GM23338 (cell line): ENCODE results near the gene SLC7A5. TPM values are rescaled to one million over a fixed set of nuclear protein-coding genes. Genes with fewer than 3 reads are reported as not detected.

Experiments
- ATAC-seq: fragments of 200-7000 bp; cut with Tn5 transposase; 3 replicates; pipeline ENCODE4 v1.9.1; 2020
- DNase-seq: peaks from one replicate; pipeline ENCODE4 v3.0.0-alpha.2; 2015; ENCODE audit warnings: low spot score
- H2AFZ ChIP-seq: fragments of 200-600 bp; sonication (generic); 2 replicates; pipeline ENCODE4 v1.8.0; 2016; ENCODE audit warnings: antibody characterized with exemption, mild to moderate bottlenecking, moderate library complexity
- H3F3A ChIP-seq: fragments of 200-600 bp; sonication (generic); replicated peaks from 2 replicates; pipeline ENCODE4 v1.8.0; 2017; ENCODE audit warnings: antibody characterized with exemption, mixed run types, low read depth
- H3K27ac ChIP-seq: fragments of 200-600 bp; sonication (generic); 2 replicates; pipeline ENCODE4 v1.6.1; 2016; ENCODE audit warnings: low read depth
- H3K27me3 ChIP-seq: fragments of 200-600 bp; sonication (generic); 2 replicates; pipeline ENCODE4 v1.8.0; 2016; ENCODE audit warnings: mild to moderate bottlenecking, mixed run types, moderate library complexity; ENCODE audit not compliant: insufficient read depth
- H3K36me3 ChIP-seq: fragments of 200-600 bp; sonication (generic); 2 replicates; pipeline ENCODE4 v1.8.0; 2016; ENCODE audit warnings: mild to moderate bottlenecking; ENCODE audit not compliant: insufficient read depth
- H3K4me1 ChIP-seq: fragments of 200-600 bp; sonication (generic); 2 replicates; pipeline ENCODE4 v1.8.0; 2016; ENCODE audit warnings: mild to moderate bottlenecking, moderate library complexity; ENCODE audit not compliant: insufficient read depth
- H3K4me2 ChIP-seq: fragments of 200-600 bp; sonication (generic); 2 replicates; pipeline ENCODE4 v1.7.1; 2017; ENCODE audit warnings: mixed run types
- H3K4me3 ChIP-seq: fragments of 200-600 bp; sonication (generic); 2 replicates; pipeline ENCODE4 v1.6.1; 2016; ENCODE audit warnings: mixed run types
- H3K79me2 ChIP-seq: fragments of 200-600 bp; sonication (generic); replicated peaks from 2 replicates; pipeline ENCODE4 v1.8.0; 2017; ENCODE audit warnings: mild to moderate bottlenecking; ENCODE audit not compliant: insufficient read depth
- H3K9me2 ChIP-seq: fragments of 200-600 bp; sonication (generic); 2 replicates; pipeline ENCODE4 v1.8.0; 2017; ENCODE audit not compliant: insufficient read depth
- H4K20me1 ChIP-seq: fragments of 200-600 bp; sonication (generic); replicated peaks from 2 replicates; pipeline ENCODE4 v1.8.0; 2017; ENCODE audit warnings: mild to moderate bottlenecking; ENCODE audit not compliant: insufficient read depth
- H3K27ac Mint-ChIP-seq: 2 replicates; pipeline ENCODE4 v1.8.0; 2020; ENCODE audit warnings: inconsistent platforms, mild to moderate bottlenecking, moderate library complexity, mixed read lengths
- H3K27me3 Mint-ChIP-seq: 3 replicates; pipeline ENCODE4 v1.8.0; 2022; ENCODE audit warnings: low read depth, mild to moderate bottlenecking, moderate library complexity, mixed read lengths, inconsistent platforms; ENCODE audit not compliant: insufficient read depth, poor library complexity
- H3K36me3 Mint-ChIP-seq: 3 replicates; pipeline ENCODE4 v1.8.0; 2021; ENCODE audit warnings: low read depth, mild to moderate bottlenecking, inconsistent platforms, moderate library complexity, mixed read lengths
- H3K4me1 Mint-ChIP-seq: 3 replicates; pipeline ENCODE4 v1.8.0; 2020; ENCODE audit warnings: mild to moderate bottlenecking, inconsistent platforms, mixed read lengths
- H3K4me3 Mint-ChIP-seq: 3 replicates; pipeline ENCODE4 v1.8.0; 2021; ENCODE audit warnings: moderate library complexity, mild to moderate bottlenecking, inconsistent platforms, mixed read lengths
- H3K9me3 Mint-ChIP-seq: 3 replicates; pipeline ENCODE4 v1.8.0; 2020; ENCODE audit warnings: moderate library complexity, mild to moderate bottlenecking, inconsistent platforms, mixed read lengths
- CREB1 ChIP-seq: fragments of 250-450 bp; sonication (Bioruptor Pico); IDR thresholded peaks from 2 replicates; pipeline ENCODE4 v1.5.0; 2020; ENCODE audit warnings: low read depth, mild to moderate bottlenecking, moderate library complexity
- CTCF ChIP-seq, 2 experiments: fragments of 200-600 bp in 1 of 2; sonication (generic) in 1 of 2; conservative IDR thresholded peaks; 2 replicates each; pipeline versions ENCODE4 v1.5.1 to v1.6.1; 2016 to 2017; ENCODE audit warnings: antibody characterized with exemption in 2 of 2, low read depth in 2 of 2, mild to moderate bottlenecking in 2 of 2, moderate library complexity in 1 of 2
- ETS1 ChIP-seq: IDR thresholded peaks from 2 replicates; pipeline ENCODE4 v1.6.1; 2016; ENCODE audit warnings: antibody characterized with exemption
- EZH2 ChIP-seq: fragments of 200-600 bp; sonication (generic); IDR thresholded peaks from one replicate; pipeline ENCODE4 v1.8.0; 2017; ENCODE audit warnings: antibody characterized with exemption, mild to moderate bottlenecking, low read depth; ENCODE audit not compliant: unreplicated experiment
- EZH2phosphoT487 ChIP-seq: fragments of 200-600 bp; sonication (generic); IDR thresholded peaks from one replicate; pipeline ENCODE4 v1.8.1; 2018; ENCODE audit warnings: antibody characterized with exemption; ENCODE audit not compliant: unreplicated experiment
- JUNB ChIP-seq: IDR thresholded peaks from one replicate; pipeline ENCODE4 v1.6.1; 2016; ENCODE audit warnings: antibody characterized with exemption; ENCODE audit not compliant: unreplicated experiment
- NANOG ChIP-seq: IDR thresholded peaks from 2 replicates; pipeline ENCODE4 v1.6.1; 2016; ENCODE audit warnings: antibody characterized with exemption, borderline replicate concordance
- POLR2AphosphoS5 ChIP-seq: IDR thresholded peaks from 2 replicates; pipeline ENCODE4 v1.6.1; 2016; ENCODE audit warnings: antibody characterized with exemption, low read depth
- REST ChIP-seq: IDR thresholded peaks from one replicate; pipeline ENCODE4 v1.6.1; 2018; ENCODE audit warnings: antibody characterized with exemption; ENCODE audit not compliant: unreplicated experiment
- STAT1 ChIP-seq: IDR thresholded peaks from one replicate; pipeline ENCODE4 v1.6.1; 2016; ENCODE audit warnings: antibody characterized with exemption; ENCODE audit not compliant: unreplicated experiment
- ZNF114 ChIP-seq: fragments of 250-450 bp; sonication (Bioruptor Pico); IDR thresholded peaks from 2 replicates; pipeline ENCODE4 v1.5.0; 2020; ENCODE audit warnings: mild to moderate bottlenecking, moderate library complexity
- ZNF331 ChIP-seq: fragments of 250-450 bp; sonication (Bioruptor Pico); IDR thresholded peaks from 2 replicates; pipeline ENCODE4 v1.5.0; 2020; ENCODE audit warnings: low read depth, mild to moderate bottlenecking, moderate library complexity
- polyA plus RNA-seq: library from polyadenylated mRNA; unstranded; fragments of >200 nt; fragmentation: Nextera tagmentation; extraction: Ambion mirVana; gene quantifications from 2 replicates; pipeline ENCODE4 v1.2.1, GENCODE V29; 2016
- total RNA-seq: library from RNA; depleted of rRNA; stranded (reverse); fragments of >200 nt; shearing (Covaris generic); gene quantifications from 2 replicates; pipeline ENCODE4 v1.2.3, GENCODE V29; 2014
- TF ChIP-seq, protein P1 (sequence below): fragments of 250-450 bp; sonication (Bioruptor Pico); IDR thresholded peaks from 2 replicates; pipeline ENCODE4 v1.5.0; 2020; ENCODE audit warnings: mild to moderate bottlenecking, moderate library complexity

The SLC7A5 gene
- total and polyA plus RNA-seq, 2 experiments from 2014 or later, result 107 to 386 TPM

DNA sequence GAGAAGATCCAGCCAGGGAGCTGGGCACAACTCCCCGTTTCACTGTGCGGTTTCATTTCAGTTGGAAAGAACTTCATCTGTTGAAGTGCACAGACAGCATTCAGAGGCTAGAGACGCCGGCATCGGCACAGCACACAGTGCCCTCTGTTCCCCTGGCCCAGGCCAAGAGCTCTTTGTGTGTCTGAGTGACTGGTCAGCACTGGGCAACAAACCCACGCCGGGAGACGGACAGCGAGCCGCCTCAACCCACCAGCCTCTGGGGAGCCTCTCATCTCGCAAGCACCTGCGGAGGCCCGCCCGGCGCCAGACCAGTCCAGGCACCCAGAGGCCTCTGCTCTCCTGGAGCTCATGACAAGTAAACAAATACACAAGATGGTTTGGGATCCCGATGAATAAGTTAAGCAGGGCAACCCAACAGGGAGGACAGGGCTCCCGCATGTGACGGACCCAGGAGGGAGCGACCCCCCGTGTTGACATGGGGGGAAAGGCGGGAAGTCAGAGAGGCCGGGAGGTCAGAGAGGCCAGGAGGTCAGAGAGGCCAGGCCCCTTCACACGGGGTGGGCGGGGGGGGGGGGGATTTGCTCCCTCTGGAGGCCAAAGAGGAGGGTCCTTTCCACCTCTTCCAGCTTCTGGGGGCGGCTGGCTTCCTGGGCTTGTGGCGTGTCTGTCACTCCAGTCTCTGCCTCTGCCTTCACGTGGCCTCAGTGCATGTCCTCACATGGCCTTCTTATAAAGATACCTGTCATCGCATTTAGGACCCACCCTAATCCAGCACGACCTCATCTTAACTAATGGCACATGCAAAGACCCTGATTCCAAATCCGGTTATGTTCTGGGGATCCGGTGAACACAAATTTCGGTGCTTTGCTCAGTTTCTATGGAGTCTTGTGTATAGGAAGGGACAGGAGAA is 77.8 kb downstream of the SLC7A5 start:
- H2AFZ ChIP-seq, result no peak overlapping the region; the same call in 1 of the 2 replicates
- no peak overlapping the region for H3K4me3 ChIP-seq
- no peaks in the 10 kb centered on the region for H3K79me2 ChIP-seq
- no peaks in the 10 kb centered on the region for H3K27me3 ChIP-seq
- no peaks in the 10 kb centered on the region for H3K36me3 ChIP-seq
- Mint-ChIP-seq H3K27me3 (peaks cover 6% of the 10 kb centered on the region), H3K4me1 (no peaks in the 10 kb centered on the region; the same call in 2 of the 3 replicates), H3K36me3 (no peaks in the 10 kb centered on the region), H3K4me3 (no peak overlapping the region), H3K9me3 (no peaks in the 10 kb centered on the region), H3K27ac (no peak overlapping the region)
- no peak overlapping the region for H3K4me2 ChIP-seq
- no peaks in the 10 kb centered on the region for H3K9me2 ChIP-seq
- H3F3A ChIP-seq, result no peaks in the 10 kb centered on the region
- DNase-seq, result no peak
- ATAC-seq, result peak; percentile 38; the same call in 2 of the 3 replicates
- TF ChIP-seq POLR2AphosphoS5 (no peak), CREB1 (CRISPR knock-in tag) (no peak), REST (no peak), NANOG (no peak), ETS1 (no peak), JUNB (no peak), ZNF331 (no peak), EZH2phosphoT487 (no peak), EZH2 (no peak), STAT1 (no peak), CTCF (conservative IDR thresholded peaks at IDR 0.05; ENCODE audit: low read depth in 2 of 2) (no peak), ZNF114 (CRISPR knock-in tag) (no peak)
- TF ChIP-seq, protein P1, sequence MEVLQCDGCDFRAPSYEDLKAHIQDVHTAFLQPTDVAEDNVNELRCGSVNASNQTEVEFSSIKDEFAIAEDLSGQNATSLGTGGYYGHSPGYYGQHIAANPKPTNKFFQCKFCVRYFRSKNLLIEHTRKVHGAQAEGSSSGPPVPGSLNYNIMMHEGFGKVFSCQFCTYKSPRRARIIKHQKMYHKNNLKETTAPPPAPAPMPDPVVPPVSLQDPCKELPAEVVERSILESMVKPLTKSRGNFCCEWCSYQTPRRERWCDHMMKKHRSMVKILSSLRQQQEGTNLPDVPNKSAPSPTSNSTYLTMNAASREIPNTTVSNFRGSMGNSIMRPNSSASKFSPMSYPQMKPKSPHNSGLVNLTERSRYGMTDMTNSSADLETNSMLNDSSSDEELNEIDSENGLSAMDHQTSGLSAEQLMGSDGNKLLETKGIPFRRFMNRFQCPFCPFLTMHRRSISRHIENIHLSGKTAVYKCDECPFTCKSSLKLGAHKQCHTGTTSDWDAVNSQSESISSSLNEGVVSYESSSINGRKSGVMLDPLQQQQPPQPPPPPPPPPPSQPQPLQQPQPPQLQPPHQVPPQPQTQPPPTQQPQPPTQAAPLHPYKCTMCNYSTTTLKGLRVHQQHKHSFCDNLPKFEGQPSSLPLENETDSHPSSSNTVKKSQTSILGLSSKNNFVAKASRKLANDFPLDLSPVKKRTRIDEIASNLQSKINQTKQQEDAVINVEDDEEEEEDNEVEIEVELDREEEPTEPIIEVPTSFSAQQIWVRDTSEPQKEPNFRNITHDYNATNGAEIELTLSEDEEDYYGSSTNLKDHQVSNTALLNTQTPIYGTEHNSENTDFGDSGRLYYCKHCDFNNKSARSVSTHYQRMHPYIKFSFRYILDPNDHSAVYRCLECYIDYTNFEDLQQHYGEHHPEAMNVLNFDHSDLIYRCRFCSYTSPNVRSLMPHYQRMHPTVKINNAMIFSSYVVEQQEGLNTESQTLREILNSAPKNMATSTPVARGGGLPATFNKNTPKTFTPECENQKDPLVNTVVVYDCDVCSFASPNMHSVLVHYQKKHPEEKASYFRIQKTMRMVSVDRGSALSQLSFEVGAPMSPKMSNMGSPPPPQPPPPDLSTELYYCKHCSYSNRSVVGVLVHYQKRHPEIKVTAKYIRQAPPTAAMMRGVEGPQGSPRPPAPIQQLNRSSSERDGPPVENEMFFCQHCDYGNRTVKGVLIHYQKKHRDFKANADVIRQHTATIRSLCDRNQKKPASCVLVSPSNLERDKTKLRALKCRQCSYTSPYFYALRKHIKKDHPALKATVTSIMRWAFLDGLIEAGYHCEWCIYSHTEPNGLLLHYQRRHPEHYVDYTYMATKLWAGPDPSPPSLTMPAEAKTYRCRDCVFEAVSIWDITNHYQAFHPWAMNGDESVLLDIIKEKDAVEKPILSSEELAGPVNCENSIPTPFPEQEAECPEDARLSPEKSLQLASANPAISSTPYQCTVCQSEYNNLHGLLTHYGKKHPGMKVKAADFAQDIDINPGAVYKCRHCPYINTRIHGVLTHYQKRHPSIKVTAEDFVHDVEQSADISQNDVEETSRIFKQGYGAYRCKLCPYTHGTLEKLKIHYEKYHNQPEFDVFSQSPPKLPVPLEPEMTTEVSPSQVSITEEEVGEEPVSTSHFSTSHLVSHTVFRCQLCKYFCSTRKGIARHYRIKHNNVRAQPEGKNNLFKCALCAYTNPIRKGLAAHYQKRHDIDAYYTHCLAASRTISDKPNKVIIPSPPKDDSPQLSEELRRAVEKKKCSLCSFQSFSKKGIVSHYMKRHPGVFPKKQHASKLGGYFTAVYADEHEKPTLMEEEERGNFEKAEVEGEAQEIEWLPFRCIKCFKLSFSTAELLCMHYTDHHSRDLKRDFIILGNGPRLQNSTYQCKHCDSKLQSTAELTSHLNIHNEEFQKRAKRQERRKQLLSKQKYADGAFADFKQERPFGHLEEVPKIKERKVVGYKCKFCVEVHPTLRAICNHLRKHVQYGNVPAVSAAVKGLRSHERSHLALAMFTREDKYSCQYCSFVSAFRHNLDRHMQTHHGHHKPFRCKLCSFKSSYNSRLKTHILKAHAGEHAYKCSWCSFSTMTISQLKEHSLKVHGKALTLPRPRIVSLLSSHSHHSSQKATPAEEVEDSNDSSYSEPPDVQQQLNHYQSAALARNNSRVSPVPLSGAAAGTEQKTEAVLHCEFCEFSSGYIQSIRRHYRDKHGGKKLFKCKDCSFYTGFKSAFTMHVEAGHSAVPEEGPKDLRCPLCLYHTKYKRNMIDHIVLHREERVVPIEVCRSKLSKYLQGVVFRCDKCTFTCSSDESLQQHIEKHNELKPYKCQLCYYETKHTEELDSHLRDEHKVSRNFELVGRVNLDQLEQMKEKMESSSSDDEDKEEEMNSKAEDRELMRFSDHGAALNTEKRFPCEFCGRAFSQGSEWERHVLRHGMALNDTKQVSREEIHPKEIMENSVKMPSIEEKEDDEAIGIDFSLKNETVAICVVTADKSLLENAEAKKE (CRISPR knock-in tag), result no peak
- H3K27ac ChIP-seq, result no peak overlapping the region
- no peaks in the 10 kb centered on the region for H4K20me1 ChIP-seq
- no peaks in the 10 kb centered on the region for H3K4me1 ChIP-seq
